A549 (cell line): Measurements from ENCODE around the gene N4BP2L2.

Source experiments
- EP300 ChIP-seq, 2 experiments: fragments of >200 bp; sonication (Bioruptor Twin); formaldehyde crosslinking; IDR thresholded peaks; 2 replicates in 1 of 2; 3 replicates in 1 of 2; pipeline ENCODE4 v1.6.1; 2016 to 2017
- NPAS2 ChIP-seq: fragments of 250-450 bp; sonication (Bioruptor Pico); IDR thresholded peaks from 2 replicates; pipeline ENCODE4 v1.8.0; 2022; ENCODE audit warnings: mild to moderate bottlenecking, moderate library complexity, borderline replicate concordance
- RAD21 ChIP-seq, 2 experiments: fragments of >200 bp in 1 of 2; sonication (Bioruptor Twin) in 1 of 2; formaldehyde crosslinking in 1 of 2; IDR thresholded peaks in 1 of 2; conservative IDR thresholded peaks in 1 of 2; 2 replicates in 1 of 2; 3 replicates in 1 of 2; pipeline ENCODE4 v1.6.1; 2012 to 2018; ENCODE audit warnings: inconsistent platforms in 1 of 2
- TP53 ChIP-seq: fragments of 250-450 bp; sonication (Bioruptor Pico); IDR thresholded peaks from 2 replicates; pipeline ENCODE4 v1.5.0; 2021; ENCODE audit warnings: mild to moderate bottlenecking, moderate library complexity
- TF ChIP-seq, protein P1 (sequence below): fragments of >200 bp; sonication (Bioruptor Twin); formaldehyde crosslinking; IDR thresholded peaks from 3 replicates; pipeline ENCODE4 v1.5.1; 2016
- TF ChIP-seq, protein P2 (sequence below): fragments of 200-600 bp; sonication (generic); IDR thresholded peaks from 2 replicates; pipeline ENCODE4 v1.6.1; 2016; ENCODE audit warnings: antibody characterized with exemption, mild to moderate bottlenecking, moderate library complexity

- TF ChIP-seq, protein P1, sequence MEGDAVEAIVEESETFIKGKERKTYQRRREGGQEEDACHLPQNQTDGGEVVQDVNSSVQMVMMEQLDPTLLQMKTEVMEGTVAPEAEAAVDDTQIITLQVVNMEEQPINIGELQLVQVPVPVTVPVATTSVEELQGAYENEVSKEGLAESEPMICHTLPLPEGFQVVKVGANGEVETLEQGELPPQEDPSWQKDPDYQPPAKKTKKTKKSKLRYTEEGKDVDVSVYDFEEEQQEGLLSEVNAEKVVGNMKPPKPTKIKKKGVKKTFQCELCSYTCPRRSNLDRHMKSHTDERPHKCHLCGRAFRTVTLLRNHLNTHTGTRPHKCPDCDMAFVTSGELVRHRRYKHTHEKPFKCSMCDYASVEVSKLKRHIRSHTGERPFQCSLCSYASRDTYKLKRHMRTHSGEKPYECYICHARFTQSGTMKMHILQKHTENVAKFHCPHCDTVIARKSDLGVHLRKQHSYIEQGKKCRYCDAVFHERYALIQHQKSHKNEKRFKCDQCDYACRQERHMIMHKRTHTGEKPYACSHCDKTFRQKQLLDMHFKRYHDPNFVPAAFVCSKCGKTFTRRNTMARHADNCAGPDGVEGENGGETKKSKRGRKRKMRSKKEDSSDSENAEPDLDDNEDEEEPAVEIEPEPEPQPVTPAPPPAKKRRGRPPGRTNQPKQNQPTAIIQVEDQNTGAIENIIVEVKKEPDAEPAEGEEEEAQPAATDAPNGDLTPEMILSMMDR, result no peak
- TF ChIP-seq NPAS2 (no peak), EP300 (IDR thresholded peaks at IDR 0.05) (no peak), TP53 (CRISPR knock-in tag) (no peak), RAD21 (conservative IDR thresholded peaks at IDR 0.05 in 1 of 2, IDR thresholded peaks at IDR 0.05 in 1 of 2) (no peak)
- TF ChIP-seq, protein P2, sequence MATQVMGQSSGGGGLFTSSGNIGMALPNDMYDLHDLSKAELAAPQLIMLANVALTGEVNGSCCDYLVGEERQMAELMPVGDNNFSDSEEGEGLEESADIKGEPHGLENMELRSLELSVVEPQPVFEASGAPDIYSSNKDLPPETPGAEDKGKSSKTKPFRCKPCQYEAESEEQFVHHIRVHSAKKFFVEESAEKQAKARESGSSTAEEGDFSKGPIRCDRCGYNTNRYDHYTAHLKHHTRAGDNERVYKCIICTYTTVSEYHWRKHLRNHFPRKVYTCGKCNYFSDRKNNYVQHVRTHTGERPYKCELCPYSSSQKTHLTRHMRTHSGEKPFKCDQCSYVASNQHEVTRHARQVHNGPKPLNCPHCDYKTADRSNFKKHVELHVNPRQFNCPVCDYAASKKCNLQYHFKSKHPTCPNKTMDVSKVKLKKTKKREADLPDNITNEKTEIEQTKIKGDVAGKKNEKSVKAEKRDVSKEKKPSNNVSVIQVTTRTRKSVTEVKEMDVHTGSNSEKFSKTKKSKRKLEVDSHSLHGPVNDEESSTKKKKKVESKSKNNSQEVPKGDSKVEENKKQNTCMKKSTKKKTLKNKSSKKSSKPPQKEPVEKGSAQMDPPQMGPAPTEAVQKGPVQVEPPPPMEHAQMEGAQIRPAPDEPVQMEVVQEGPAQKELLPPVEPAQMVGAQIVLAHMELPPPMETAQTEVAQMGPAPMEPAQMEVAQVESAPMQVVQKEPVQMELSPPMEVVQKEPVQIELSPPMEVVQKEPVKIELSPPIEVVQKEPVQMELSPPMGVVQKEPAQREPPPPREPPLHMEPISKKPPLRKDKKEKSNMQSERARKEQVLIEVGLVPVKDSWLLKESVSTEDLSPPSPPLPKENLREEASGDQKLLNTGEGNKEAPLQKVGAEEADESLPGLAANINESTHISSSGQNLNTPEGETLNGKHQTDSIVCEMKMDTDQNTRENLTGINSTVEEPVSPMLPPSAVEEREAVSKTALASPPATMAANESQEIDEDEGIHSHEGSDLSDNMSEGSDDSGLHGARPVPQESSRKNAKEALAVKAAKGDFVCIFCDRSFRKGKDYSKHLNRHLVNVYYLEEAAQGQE, result no peak
Observed at GRCh38 chr13:32501064-32501463, 37.5 kb downstream of the N4BP2L2 start.
